HG02970 (cell line): ENCODE measurements around the gene PHF13.
"Not testable (repeated sequence)": the region's sequence is repeated elsewhere in the genome, so short reads cannot be mapped to it uniquely, and the experiment has no call there.

Experiments
- ATAC-seq: cut with Tn5 transposase; IDR thresholded peaks from one replicate; pipeline ENCODE4 v1.9.1; 2021; ENCODE audit warnings: mild to moderate bottlenecking, moderate library complexity, moderate number of reproducible peaks; ENCODE audit not compliant: unreplicated experiment, low FRiP score

The PHF13 gene

DNA sequence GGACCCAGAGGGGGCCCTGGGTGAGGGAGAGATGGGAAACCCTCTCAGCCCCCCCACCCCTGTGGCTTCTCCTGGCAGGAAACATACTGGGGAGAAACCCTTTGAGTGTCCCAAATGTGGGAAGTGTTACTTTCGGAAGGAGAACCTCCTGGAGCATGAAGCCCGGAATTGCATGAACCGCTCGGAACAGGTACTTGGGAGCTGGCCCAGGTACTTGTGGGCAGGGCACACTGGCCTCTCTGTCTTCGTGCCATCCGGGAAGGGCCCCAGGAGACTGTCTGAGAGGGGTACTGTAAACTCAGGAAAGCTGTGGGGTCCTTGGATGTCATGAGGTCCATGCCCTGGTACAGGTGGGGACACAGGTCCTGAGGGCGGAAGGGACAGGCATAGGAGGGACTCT lies 27.7 kb upstream of the PHF13 start:
- ATAC-seq: no peak

DNA sequence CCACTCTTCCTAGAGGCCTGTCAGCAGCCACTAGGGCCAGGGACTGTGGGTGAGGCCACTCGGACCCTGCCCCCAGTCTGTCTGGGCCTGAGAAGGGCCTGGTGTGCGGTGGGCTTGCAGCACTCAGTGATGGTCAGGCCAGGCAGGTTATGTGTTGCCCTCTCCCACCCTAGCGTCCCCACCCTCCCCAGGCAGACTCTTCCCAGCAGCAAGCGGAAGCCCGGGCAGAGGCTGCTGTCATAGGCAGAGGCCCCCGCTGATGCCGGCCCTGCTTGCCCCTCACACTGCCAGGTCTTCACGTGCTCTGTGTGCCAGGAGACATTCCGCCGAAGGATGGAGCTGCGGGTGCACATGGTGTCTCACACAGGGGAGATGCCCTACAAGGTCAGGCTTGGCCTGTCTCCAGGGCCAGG lies 27.1 kb upstream of the PHF13 start:
- no peak for ATAC-seq

- ATAC-seq: no peak
These were observed 26.1 kb upstream of the PHF13 start for GRCh38 chr1:6587261-6588005.

GRCh38 chr1:6588128-6588892 lies 25.2 kb upstream of the PHF13 start:
- no peak for ATAC-seq

- ATAC-seq: no peak
These were observed 24.5 kb upstream of the PHF13 start for GRCh38 chr1:6588893-6589520.

DNA sequence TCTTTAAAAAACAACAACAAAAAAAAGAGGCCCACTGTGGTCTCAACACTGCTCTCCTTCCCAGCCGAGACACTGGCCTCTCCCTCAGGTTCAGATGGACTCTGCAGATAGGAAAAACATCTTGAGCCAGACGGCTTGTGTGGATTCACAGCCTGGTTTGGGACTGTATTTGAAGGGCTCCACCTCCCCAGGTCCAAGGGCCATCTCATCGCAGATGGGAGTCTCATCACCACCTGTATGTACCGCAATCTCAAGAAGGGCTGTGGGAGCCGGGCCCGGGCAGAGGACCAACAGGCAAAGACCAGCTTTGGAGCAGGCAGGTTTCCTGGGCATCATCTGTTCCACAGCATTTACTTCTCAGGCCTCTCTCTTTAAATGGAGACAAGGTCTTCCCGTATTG lies 23.5 kb upstream of the PHF13 start:
- ATAC-seq: no peak

DNA sequence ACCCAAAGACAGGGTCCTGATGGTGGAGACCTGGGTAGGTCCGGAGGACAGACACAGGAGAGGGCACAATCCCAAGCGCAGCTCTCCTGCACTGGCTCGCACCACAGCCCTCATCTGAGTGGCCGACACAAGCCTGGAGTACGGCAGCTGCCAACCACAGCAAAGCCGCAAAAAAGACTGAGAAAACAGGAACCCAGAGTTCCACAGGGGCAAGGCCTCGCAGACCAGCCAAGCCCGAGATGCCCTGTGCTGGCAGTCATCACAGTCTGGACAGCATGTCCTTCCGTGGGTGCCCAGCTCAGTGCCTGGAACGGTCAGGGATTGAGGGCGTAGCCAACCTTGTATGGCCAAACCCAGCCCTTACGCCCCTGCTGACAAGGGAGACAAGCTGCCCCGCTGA lies 22.3 kb upstream of the PHF13 start:
- no peak for ATAC-seq

- ATAC-seq: no peak
These were observed 21.9 kb upstream of the PHF13 start for GRCh38 chr1:6591644-6592043.

- ATAC-seq: no peak
These were observed 21.1 kb upstream of the PHF13 start for GRCh38 chr1:6592441-6592840.

DNA sequence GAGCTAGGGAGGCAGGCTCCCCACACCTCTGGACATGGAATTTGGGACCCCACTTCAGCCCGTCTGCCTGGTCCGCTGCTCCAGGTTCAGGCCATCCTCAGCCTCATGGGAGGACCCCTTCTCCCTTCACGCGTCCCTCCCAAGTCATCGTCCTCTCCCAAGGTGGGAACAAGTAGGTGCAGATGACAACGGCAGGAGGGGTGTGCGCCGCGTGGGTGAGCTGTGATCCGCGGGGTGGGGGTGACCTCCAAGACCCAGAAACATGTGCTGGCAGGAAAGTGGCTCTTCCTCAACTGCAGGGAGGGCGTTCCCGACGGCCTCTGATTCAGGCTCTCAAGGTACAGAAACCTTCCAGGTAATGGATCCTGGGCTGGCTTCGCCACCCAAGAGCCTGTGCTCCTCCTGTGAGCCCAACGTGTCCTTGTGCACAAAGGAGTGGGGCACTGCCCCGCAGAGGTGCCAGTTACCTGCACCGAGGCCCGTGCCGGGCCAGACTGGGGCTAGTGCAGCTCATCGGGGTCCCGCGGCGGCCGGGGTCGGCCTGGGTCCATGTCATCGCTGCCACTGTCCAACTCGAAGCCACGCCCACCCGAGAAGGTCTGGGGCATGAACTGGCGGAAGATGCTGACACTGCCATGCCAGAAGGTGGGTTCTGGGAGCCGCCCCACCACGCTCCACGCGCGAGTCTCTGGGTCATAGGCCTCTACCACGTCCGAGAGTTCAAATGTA lies 20.5 kb upstream of the PHF13 start:
- no peak for ATAC-seq

DNA sequence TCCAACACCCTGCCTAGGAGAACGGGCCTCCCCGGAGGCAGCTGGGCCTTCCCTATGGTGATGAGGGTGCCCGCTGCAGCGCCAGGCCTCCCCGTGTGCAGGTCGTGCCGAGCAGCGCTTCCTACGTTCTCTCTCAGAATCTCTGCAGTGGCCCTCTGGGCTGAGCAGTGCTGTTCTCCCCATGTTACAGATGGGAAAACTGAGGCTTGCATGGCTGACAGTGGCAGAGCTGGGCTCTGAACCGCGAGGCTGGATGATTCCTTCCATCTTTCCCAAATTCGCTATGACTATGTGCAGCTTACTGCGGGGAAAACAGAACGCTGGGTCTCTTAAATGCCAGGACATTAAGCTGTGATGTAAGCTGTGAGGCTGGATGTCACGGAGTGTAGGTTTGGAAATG lies 19.7 kb upstream of the PHF13 start:
- no peak for ATAC-seq

GRCh38 chr1:6594977-6595740 lies 18.4 kb upstream of the PHF13 start:
- ATAC-seq: no peak

DNA sequence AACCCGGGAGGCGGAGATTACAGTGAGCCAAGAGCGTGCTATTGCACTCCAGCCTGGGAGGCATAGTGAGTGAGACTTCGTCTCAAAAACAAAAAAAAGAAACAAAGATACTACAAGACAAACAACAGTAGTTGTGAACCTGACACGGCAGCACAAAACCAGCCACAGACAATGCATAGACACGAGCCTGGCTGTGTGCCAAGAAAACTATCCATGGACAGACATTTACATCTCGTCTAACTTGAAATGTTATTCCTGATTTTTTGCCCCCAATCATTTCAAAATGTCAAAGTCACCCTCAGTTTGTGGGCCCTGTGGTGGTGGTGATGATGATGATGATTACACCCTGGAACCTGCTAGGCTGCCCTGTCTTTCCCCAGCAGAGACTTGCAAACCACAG lies 17.2 kb upstream of the PHF13 start:
- ATAC-seq: no peak

GRCh38 chr1:6596886-6597776 lies 16.4 kb upstream of the PHF13 start:
- ATAC-seq: no peak

DNA sequence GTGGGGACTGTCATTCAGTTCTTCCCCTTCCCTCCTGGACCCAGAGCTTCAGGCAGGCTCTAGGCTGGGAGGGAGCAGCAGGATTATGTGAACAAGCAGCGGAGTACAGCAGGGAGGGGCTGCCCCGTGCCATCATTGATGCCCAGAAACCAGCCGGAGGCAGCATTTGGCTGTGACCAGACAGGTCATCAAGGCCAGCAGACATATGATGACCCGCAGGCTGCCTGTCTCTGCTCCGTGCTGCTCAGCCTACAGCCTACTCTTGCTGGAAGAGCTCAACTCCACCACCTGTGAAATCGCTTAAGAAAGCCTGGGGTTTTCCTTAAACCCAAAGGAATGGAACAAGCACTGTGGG lies 15.8 kb upstream of the PHF13 start:
- no peak for ATAC-seq

DNA sequence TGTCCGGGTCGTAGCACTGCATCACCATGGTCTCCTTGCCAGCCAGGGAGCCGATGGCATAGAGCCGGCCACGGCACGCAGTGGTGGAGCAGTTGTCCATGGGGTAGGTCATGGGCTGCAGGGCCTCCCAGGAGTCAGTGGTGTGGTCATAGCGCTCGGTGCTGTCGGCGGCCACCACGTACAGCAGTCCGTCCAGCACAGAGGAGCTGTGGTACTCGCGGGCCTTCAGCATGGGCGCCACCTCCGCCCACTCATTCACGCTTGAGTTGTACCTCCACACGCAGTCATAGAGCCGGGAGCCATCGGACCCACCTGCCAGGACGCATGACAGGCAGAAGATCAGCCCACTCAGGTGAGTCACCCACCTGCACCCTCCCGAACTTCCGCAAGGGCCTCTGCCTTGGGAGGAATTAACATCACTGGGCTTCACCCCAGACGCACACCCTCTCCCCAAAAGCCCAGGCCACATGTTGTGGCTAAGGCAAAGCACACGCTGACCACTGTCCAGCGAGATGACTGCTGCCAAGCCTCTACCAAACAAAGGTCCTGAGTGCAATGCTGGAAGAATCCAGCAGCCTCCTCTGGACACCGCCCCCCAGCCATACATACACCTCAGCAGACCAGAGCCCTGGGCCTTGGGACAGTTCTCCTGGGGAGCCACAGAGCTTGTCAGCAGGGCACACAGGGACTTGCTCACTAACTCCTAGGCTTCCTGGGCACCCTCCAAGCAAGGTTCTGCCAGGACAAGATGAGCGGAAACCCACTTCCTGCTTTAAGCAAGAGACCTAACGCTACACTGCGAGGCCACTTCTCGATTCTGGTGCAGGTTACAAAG lies 14.2 kb upstream of the PHF13 start:
- ATAC-seq: no peak

GRCh38 chr1:6599991-6600390 lies 13.5 kb upstream of the PHF13 start:
- not testable (repeated sequence) for ATAC-seq

- no peak for ATAC-seq
These were observed 13.0 kb upstream of the PHF13 start for GRCh38 chr1:6600410-6601048.
